Endometrial microvascular endothelial cells (primary cell): Measurements from ENCODE around the gene P3H4. TPM values are rescaled to one million over a fixed set of nuclear protein-coding genes. Genes with fewer than 3 reads are reported as not detected.
"Not testable (repeated sequence)": the region's sequence is repeated elsewhere in the genome, so short reads cannot be mapped to it uniquely, and the experiment has no call there.

ENCODE experiments used
- in situ Hi-C: cut with HindIII; loops from 2 replicates; pipeline ENCODE4 v1.10.0; 2017; ENCODE audit warnings: low sequenced_read_pairs, low pct_unique_long_range_greater_than_20kb; ENCODE audit errors: inconsistent ontology term
- total RNA-seq: library from RNA; depleted of rRNA; stranded (reverse); fragments of >200 nt; gene quantifications from one replicate; pipeline ENCODE4 v1.2.3, GENCODE V29; 2015; ENCODE audit errors: inconsistent ontology term

The P3H4 gene
- total RNA-seq = 33.3 TPM

- in situ Hi-C loops = no loop called here
Observed at GRCh38 chr17:41811549-41812380, at the start of gene P3H4. TSS of gene P3H4 (minus strand) at chr17:41811949. CDS start at chr17:41811915, 34 bp downstream.

- in situ Hi-C loops = no loop called here
Observed at GRCh38 chr17:41860254-41860931, 48.6 kb upstream of the P3H4 start.

GRCh38 chr17:41851382-41851781, 39.6 kb upstream of the P3H4 start:
- in situ Hi-C loops = not testable (repeated sequence)

- in situ Hi-C loops = no loop called here
Observed at GRCh38 chr17:41849251-41849990, 37.7 kb upstream of the P3H4 start.

GRCh38 chr17:41848788-41849187, 37.0 kb upstream of the P3H4 start:
- in situ Hi-C loops = no loop called here

GRCh38 chr17:41844971-41845370, 33.2 kb upstream of the P3H4 start:
- in situ Hi-C loops = no loop called here

GRCh38 chr17:41840781-41841180, 29.0 kb upstream of the P3H4 start:
- in situ Hi-C loops = not testable (repeated sequence)

GRCh38 chr17:41839448-41839847, 27.7 kb upstream of the P3H4 start:
- in situ Hi-C loops = not testable (repeated sequence)

GRCh38 chr17:41837761-41838538, 26.2 kb upstream of the P3H4 start, which contains the start of gene KLHL10:
TSS of gene KLHL10 (plus strand) at chr17:41837825. CDS start at chr17:41837933, 108 bp downstream.
- in situ Hi-C loops = no loop called here

- in situ Hi-C loops = no loop called here
Observed at GRCh38 chr17:41836550-41837196, 24.9 kb upstream of the P3H4 start.

- in situ Hi-C loops = no loop called here
Observed at GRCh38 chr17:41835800-41836549, 24.2 kb upstream of the P3H4 start, which contains the start of gene NT5C3B. TSS of gene NT5C3B (minus strand) at chr17:41836232. CDS start at chr17:41836193, 39 bp downstream.

GRCh38 chr17:41835214-41835799, 23.6 kb upstream of the P3H4 start:
- in situ Hi-C loops = no loop called here

GRCh38 chr17:41829961-41830360, 18.2 kb upstream of the P3H4 start:
- in situ Hi-C loops = not testable (repeated sequence)

GRCh38 chr17:41825175-41825845, 13.6 kb upstream of the P3H4 start:
- in situ Hi-C loops = no loop called here

- in situ Hi-C loops = no loop called here
Observed at GRCh38 chr17:41824086-41824485, 12.3 kb upstream of the P3H4 start.

GRCh38 chr17:41823580-41823979, 11.8 kb upstream of the P3H4 start:
- in situ Hi-C loops = no loop called here

GRCh38 chr17:41823141-41823524, 11.4 kb upstream of the P3H4 start:
- in situ Hi-C loops = no loop called here
